Keratinocyte (primary cell): ENCODE measurements around the gene CHST8. TPM values are rescaled to one million over a fixed set of nuclear protein-coding genes. Genes with fewer than 3 reads are reported as not detected.

Experiments
- DNase-seq: peaks from one replicate; pipeline ENCODE4 v3.0.0-alpha.2; 2011; ENCODE audit warnings: low read depth, missing footprints, low spot score
- FAIRE-seq: peaks from 2 replicates; lab custom pipeline; 2011; peaks lifted over from hg19 to GRCh38; lab: Jason Lieb, UNC
- H2AFZ ChIP-seq: 2 replicates; pipeline ENCODE4 v1.6.0; 2012; ENCODE audit warnings: low read length, control low read depth, inconsistent platforms; ENCODE audit not compliant: control insufficient read depth
- H3K27ac ChIP-seq: 2 replicates; pipeline ENCODE4 v1.5.1; 2011; ENCODE audit warnings: low read length; ENCODE audit not compliant: control insufficient read depth, insufficient read depth
- H3K27me3 ChIP-seq: 3 replicates; pipeline ENCODE4 v1.6.0; 2011; ENCODE audit warnings: low read length; ENCODE audit not compliant: control insufficient read depth, insufficient read depth; ENCODE audit errors: extremely low read depth
- H3K36me3 ChIP-seq, 2 experiments: 2 replicates in 1 of 2; 3 replicates in 1 of 2; pipeline ENCODE4 v1.5.1; 2011; ENCODE audit warnings: low read length in 2 of 2, mild to moderate bottlenecking in 1 of 2; ENCODE audit not compliant: control insufficient read depth in 2 of 2, insufficient read depth in 2 of 2; ENCODE audit errors: extremely low read depth in 1 of 2
- H3K4me1 ChIP-seq: 3 replicates; pipeline ENCODE4 v1.5.1; 2011; ENCODE audit warnings: low read length; ENCODE audit not compliant: control insufficient read depth, insufficient read depth; ENCODE audit errors: extremely low read depth
- H3K4me2 ChIP-seq: 3 replicates; pipeline ENCODE4 v1.6.0; 2011; ENCODE audit warnings: low read depth, low read length; ENCODE audit not compliant: control insufficient read depth, insufficient read depth; ENCODE audit errors: extremely low read depth
- H3K4me3 ChIP-seq, 3 experiments: fragments of 200-600 bp in 1 of 3; sonication (generic) in 1 of 3; 2 replicates in 2 of 3; 3 replicates in 1 of 3; pipeline ENCODE4 v1.5.1; 2011 to 2016; ENCODE audit warnings: low read length in 3 of 3, mild to moderate bottlenecking in 3 of 3, control low read depth in 2 of 3, inconsistent platforms in 1 of 3, low read depth in 1 of 3, mixed read lengths in 1 of 3, mixed run types in 1 of 3, moderate library complexity in 1 of 3; ENCODE audit not compliant: control insufficient read depth in 2 of 3, insufficient read depth in 2 of 3; ENCODE audit errors: extremely low read depth in 1 of 3
- H3K79me2 ChIP-seq: 2 replicates; pipeline ENCODE4 v1.6.0; 2012; ENCODE audit warnings: low read length; ENCODE audit not compliant: control insufficient read depth, insufficient read depth
- H3K9ac ChIP-seq: 3 replicates; pipeline ENCODE4 v1.6.0; 2011; ENCODE audit warnings: low read length; ENCODE audit not compliant: control insufficient read depth, insufficient read depth; ENCODE audit errors: extremely low read depth
- H3K9me1 ChIP-seq: 3 replicates; pipeline ENCODE4 v1.6.0; 2011; ENCODE audit warnings: low read length; ENCODE audit not compliant: control insufficient read depth, insufficient read depth; ENCODE audit errors: extremely low read depth
- H3K9me3 ChIP-seq: 2 replicates; pipeline ENCODE4 v1.5.1; 2012; ENCODE audit warnings: low read depth, low read length; ENCODE audit not compliant: control insufficient read depth
- H4K20me1 ChIP-seq: 3 replicates; pipeline ENCODE4 v1.6.0; 2011; ENCODE audit warnings: low read length; ENCODE audit not compliant: control insufficient read depth, insufficient read depth; ENCODE audit errors: extremely low read depth
- EZH2 ChIP-seq: IDR thresholded peaks from one replicate; pipeline ENCODE4 v1.6.1; 2012; ENCODE audit warnings: inconsistent platforms, mild to moderate bottlenecking, low read length, moderate library complexity
- dilution Hi-C: fragments of 300-500 bp; cut with MboI; formaldehyde crosslinking; loops from one replicate; pipeline ENCODE4 v1.7.0; 2020; ENCODE audit warnings: low sequenced_read_pairs; ENCODE audit not compliant: extremely low pct_ligation_motif_present
- polyA plus RNA-seq, 5 experiments: library from polyadenylated mRNA; depleted of rRNA in 3 of 5; stranded (reverse) in 3 of 5; stranded (forward) in 1 of 5; unstranded in 1 of 5; fragments of >200 nt; gene quantifications; 1 replicate in 1 of 5; 2 replicates in 3 of 5; 3 replicates in 1 of 5; pipeline versions ENCODE4 v1.2.1 to v1.2.3, GENCODE V29; 2011 to 2012; ENCODE audit warnings: missing spikeins in 2 of 5, low read depth in 1 of 5, low replicate concordance in 1 of 5
- TF ChIP-seq, protein P1 (sequence below), 3 experiments: IDR thresholded peaks in 1 of 3; conservative IDR thresholded peaks in 1 of 3; optimal IDR thresholded peaks in 1 of 3; 2 replicates in 2 of 3; 3 replicates in 1 of 3; pipeline versions ENCODE3 to v1.5.1; 2011; ENCODE audit warnings: low read length in 3 of 3, mild to moderate bottlenecking in 3 of 3, moderate library complexity in 2 of 3, control low read depth in 1 of 3, inconsistent platforms in 1 of 3; ENCODE audit not compliant: insufficient read depth in 2 of 3; ENCODE audit errors: extremely low read depth in 1 of 3

Gene CHST8
- polyA plus RNA-seq, 1 donor (not counting 4 experiments of a cell fraction or from before 2014, with no cell fraction given), result not detected

DNA sequence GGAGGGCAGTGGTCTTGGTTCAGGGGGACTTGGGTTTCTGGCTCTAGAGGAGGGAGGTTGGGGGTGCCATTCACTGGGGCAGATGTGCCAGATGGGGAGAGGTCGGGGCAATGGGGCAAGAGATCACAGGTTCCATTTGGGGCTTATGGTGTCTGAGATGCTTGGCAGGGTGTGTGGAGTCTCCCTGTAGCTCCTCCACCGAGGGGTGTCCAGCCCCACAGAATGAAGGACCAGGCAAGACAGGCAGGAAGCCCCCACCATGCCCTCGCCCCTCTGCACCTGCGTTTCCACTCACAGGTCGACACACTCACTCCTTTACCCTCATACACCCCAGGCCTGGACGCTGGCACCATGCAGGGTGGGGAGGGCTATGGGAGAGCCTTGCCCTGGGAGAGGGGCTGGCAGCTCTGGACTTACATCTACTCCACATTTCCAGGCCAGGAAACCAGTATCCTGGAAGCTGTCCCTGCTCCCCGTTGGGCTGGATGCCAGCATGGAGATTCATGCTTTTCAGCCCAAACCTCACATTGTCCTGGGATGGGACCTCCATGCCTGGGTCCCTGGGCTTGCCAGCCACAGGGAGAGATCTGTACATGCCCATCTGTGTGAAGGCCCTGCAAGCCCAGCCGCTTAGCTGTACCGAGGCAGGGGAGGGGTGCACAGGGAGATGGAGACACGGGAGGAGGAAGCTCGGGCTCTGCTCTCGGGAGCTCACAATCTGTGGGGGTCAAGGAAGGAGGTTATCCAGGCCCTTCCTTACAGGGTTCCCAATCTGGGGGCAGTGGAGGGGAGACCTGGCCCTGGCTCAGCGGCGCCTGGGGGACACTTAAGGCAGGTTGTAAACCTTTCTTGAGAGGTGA is 77.1 kb downstream of the CHST8 start:
- DNase-seq (no peak), FAIRE-seq (no peak)
- no peak overlapping the region for H3K4me2 ChIP-seq
- H3K9ac ChIP-seq, result no peak overlapping the region
- H3K79me2 ChIP-seq, result no peaks in the 10 kb centered on the region
- H3K9me3 ChIP-seq, result no peaks in the 10 kb centered on the region
- no peaks in the 10 kb centered on the region for H3K4me1 ChIP-seq
- TF ChIP-seq, protein P1, sequence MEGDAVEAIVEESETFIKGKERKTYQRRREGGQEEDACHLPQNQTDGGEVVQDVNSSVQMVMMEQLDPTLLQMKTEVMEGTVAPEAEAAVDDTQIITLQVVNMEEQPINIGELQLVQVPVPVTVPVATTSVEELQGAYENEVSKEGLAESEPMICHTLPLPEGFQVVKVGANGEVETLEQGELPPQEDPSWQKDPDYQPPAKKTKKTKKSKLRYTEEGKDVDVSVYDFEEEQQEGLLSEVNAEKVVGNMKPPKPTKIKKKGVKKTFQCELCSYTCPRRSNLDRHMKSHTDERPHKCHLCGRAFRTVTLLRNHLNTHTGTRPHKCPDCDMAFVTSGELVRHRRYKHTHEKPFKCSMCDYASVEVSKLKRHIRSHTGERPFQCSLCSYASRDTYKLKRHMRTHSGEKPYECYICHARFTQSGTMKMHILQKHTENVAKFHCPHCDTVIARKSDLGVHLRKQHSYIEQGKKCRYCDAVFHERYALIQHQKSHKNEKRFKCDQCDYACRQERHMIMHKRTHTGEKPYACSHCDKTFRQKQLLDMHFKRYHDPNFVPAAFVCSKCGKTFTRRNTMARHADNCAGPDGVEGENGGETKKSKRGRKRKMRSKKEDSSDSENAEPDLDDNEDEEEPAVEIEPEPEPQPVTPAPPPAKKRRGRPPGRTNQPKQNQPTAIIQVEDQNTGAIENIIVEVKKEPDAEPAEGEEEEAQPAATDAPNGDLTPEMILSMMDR (optimal IDR thresholded peaks at IDR 0.05 in 1 of 3, IDR thresholded peaks at IDR 0.05 in 1 of 3, conservative IDR thresholded peaks at IDR 0.05 in 1 of 3; ENCODE audit: extremely low read depth in 1 of 3, insufficient read depth in 2 of 3, low read length in 3 of 3), result no peak
- TF ChIP-seq EZH2, result no peak
- H3K36me3 ChIP-seq, result no peaks in the 10 kb centered on the region
- H3K27me3 ChIP-seq, result no peaks in the 10 kb centered on the region
- no peak overlapping the region for H3K4me3 ChIP-seq
- dilution Hi-C loops, result no loop called here
- H3K27ac ChIP-seq, result no peak overlapping the region
- no peaks in the 10 kb centered on the region for H3K9me1 ChIP-seq
- no peak overlapping the region for H2AFZ ChIP-seq
- H4K20me1 ChIP-seq, result no peaks in the 10 kb centered on the region

DNA sequence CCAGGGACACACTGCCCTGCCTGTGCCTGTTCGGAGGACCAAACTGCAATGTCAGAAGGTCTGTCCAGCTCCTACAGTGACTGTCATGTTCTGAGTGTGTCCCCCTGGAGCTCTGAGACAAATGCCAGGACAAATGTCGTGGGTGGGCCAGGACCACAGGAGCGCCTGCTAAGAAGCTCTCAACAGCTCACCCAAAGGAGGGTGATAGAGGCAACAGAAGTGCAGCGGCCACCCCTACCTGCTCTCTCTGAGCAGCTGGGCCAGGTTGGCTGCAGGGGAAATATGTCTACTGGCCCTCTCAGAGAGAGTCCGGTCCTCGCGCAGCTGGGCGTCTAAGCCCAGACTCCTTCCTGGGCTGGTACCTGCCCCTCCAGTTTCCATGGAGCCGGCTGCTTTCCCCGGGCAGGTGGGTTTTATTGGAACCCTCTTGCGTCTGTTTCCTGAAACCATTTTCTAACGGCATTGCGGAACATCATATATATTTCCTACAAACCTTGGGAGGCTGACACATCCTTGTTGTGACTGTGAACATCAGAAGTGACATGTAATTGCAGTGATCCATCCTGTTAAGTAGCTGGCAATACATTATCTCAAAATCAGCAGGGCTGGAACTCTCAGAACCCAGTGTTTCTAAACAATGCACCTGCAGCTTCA is 78.1 kb downstream of the CHST8 start:
- no peak for DNase-seq
- H3K4me1 ChIP-seq, result no peaks in the 10 kb centered on the region
- H3K36me3 ChIP-seq, result no peaks in the 10 kb centered on the region
- no peaks in the 10 kb centered on the region for H4K20me1 ChIP-seq
- H3K27ac ChIP-seq, result no peak overlapping the region
- FAIRE-seq, result no peak
- TF ChIP-seq, protein P1 (optimal IDR thresholded peaks at IDR 0.05 in 1 of 3, IDR thresholded peaks at IDR 0.05 in 1 of 3, conservative IDR thresholded peaks at IDR 0.05 in 1 of 3; ENCODE audit: extremely low read depth in 1 of 3, insufficient read depth in 2 of 3, low read length in 3 of 3), result no peak
- TF ChIP-seq EZH2, result no peak
- H3K27me3 ChIP-seq, result no peaks in the 10 kb centered on the region
- no peaks in the 10 kb centered on the region for H3K9me1 ChIP-seq
- no peaks in the 10 kb centered on the region for H3K79me2 ChIP-seq
- H3K4me2 ChIP-seq, result no peak overlapping the region
- no peaks in the 10 kb centered on the region for H3K9me3 ChIP-seq
- no peak overlapping the region for H2AFZ ChIP-seq
- H3K4me3 ChIP-seq, result no peak overlapping the region
- H3K9ac ChIP-seq, result no peak overlapping the region
- dilution Hi-C loops, result no loop called here
